ENCODE measurements around the gene LY6G5C. TPM values are rescaled to one million over a fixed set of nuclear protein-coding genes. Genes with fewer than 3 reads are reported as not detected.
A peak's percentile ranks its signal among the peaks of the same experiment; 100 is the strongest.

Gene LY6G5C
- total and polyA plus RNA-seq, 2 of the 13 experiments (the other 11 are each of a cell fraction or from before 2014, with no cell fraction given), result 0.33 to 0.55 TPM

GRCh38 chr6:31664790-31665500, 15.9 kb downstream of the LY6G5C start, which contains the start of gene GPANK1 (continued):
- TF ChIP-seq ZNF207 (IDR thresholded peaks at IDR 0.05; ENCODE audit: borderline replicate concordance) (no peak), POLR2A (IDR thresholded peaks at IDR 0.05; ENCODE audit: insufficient read depth in 1 of 2, low read depth in 2 of 2, low read length in 2 of 2) (no peak; a peak in 1 of 4 replicates), RNF2 (conservative IDR thresholded peaks at IDR 0.05; ENCODE audit: low read depth) (no peak), ZEB1 (IDR thresholded peaks at IDR 0.05; ENCODE audit: insufficient replicate concordance, low read depth) (peak; percentile 39), HOXA7 (CRISPR knock-in tag; IDR thresholded peaks at IDR 0.05) (no peak), AGO1 (IDR thresholded peaks at IDR 0.05; ENCODE audit: low read depth, low read length, poor library complexity, severe bottlenecking) (no peak), FOXO1 (CRISPR knock-in tag; IDR thresholded peaks at IDR 0.05) (peak; percentile 67; the same call in 1 of the 2 replicates), FOXJ3 (CRISPR knock-in tag; IDR thresholded peaks at IDR 0.05; ENCODE audit: borderline replicate concordance) (peak; percentile 36; the same call in 1 of the 2 replicates), RORA (CRISPR knock-in tag; IDR thresholded peaks at IDR 0.05) (no peak), ZBTB33 (CRISPR knock-in tag; IDR thresholded peaks at IDR 0.05) (no peak), SPEN (CRISPR knock-in tag; IDR thresholded peaks at IDR 0.05; ENCODE audit: low read depth) (peak; percentile 73), CBX1 (IDR thresholded peaks at IDR 0.05; ENCODE audit: low read depth) (no peak), ZMAT3 (CRISPR knock-in tag; conservative IDR thresholded peaks at IDR 0.05) (no peak; the same call in 1 of the 2 replicates), ZBTB42 (CRISPR knock-in tag; IDR thresholded peaks at IDR 0.05) (no peak), EEA1 (CRISPR knock-in tag; IDR thresholded peaks at IDR 0.05; ENCODE audit: borderline replicate concordance) (0 out of 2 replicates have a peak, but pooled peaks have one; percentile 59)
- TF ChIP-seq, protein P1, sequence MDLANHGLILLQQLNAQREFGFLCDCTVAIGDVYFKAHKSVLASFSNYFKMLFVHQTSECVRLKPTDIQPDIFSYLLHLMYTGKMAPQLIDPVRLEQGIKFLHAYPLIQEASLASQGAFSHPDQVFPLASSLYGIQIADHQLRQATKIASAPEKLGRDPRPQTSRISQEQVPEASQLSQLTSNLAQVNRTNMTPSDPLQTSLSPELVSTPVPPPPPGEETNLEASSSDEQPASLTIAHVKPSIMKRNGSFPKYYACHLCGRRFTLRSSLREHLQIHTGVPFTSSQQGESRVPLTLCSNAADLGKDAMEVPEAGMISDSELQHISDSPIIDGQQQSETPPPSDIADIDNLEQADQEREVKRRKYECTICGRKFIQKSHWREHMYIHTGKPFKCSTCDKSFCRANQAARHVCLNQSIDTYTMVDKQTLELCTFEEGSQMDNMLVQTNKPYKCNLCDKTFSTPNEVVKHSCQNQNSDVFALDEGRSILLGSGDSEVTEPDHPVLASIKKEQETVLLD (CRISPR knock-in tag; IDR thresholded peaks at IDR 0.05; ENCODE audit: low read depth), result peak; percentile 82
- TF ChIP-seq, protein P2, sequence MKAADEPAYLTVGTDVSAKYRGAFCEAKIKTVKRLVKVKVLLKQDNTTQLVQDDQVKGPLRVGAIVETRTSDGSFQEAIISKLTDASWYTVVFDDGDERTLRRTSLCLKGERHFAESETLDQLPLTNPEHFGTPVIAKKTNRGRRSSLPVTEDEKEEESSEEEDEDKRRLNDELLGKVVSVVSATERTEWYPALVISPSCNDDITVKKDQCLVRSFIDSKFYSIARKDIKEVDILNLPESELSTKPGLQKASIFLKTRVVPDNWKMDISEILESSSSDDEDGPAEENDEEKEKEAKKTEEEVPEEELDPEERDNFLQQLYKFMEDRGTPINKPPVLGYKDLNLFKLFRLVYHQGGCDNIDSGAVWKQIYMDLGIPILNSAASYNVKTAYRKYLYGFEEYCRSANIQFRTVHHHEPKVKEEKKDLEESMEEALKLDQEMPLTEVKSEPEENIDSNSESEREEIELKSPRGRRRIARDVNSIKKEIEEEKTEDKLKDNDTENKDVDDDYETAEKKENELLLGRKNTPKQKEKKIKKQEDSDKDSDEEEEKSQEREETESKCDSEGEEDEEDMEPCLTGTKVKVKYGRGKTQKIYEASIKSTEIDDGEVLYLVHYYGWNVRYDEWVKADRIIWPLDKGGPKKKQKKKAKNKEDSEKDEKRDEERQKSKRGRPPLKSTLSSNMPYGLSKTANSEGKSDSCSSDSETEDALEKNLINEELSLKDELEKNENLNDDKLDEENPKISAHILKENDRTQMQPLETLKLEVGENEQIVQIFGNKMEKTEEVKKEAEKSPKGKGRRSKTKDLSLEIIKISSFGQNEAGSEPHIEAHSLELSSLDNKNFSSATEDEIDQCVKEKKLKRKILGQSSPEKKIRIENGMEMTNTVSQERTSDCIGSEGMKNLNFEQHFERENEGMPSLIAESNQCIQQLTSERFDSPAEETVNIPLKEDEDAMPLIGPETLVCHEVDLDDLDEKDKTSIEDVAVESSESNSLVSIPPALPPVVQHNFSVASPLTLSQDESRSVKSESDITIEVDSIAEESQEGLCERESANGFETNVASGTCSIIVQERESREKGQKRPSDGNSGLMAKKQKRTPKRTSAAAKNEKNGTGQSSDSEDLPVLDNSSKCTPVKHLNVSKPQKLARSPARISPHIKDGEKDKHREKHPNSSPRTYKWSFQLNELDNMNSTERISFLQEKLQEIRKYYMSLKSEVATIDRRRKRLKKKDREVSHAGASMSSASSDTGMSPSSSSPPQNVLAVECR (CRISPR knock-in tag; IDR thresholded peaks at IDR 0.05; ENCODE audit: borderline replicate concordance), result peak; percentile 48; the same call in 1 of the 2 replicates
- TF ChIP-seq, protein P3, sequence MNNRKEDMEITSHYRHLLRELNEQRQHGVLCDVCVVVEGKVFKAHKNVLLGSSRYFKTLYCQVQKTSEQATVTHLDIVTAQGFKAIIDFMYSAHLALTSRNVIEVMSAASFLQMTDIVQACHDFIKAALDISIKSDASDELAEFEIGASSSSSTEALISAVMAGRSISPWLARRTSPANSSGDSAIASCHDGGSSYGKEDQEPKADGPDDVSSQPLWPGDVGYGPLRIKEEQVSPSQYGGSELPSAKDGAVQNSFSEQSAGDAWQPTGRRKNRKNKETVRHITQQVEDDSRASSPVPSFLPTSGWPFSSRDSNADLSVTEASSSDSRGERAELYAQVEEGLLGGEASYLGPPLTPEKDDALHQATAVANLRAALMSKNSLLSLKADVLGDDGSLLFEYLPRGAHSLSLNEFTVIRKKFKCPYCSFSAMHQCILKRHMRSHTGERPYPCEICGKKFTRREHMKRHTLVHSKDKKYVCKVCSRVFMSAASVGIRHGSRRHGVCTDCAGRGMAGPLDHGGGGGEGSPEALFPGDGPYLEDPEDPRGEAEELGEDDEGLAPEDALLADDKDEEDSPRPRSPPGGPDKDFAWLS (CRISPR knock-in tag; IDR thresholded peaks at IDR 0.05; ENCODE audit: borderline replicate concordance), result no peak
